Stomach (tissue), 4 donors: Measurements from ENCODE around the gene PLEKHJ1.

Source experiments
- CTCF ChIP-seq, 7 experiments: fragments of 450-650 bp in 4 of 7; fragments of 200-600 bp in 3 of 7; sonication (generic) in 3 of 7; IDR thresholded peaks; one replicate each; pipeline ENCODE4 v1.5.1; 2016 to 2019; ENCODE audit warnings: antibody characterized with exemption in 7 of 7, control low read depth in 2 of 7, mild to moderate bottlenecking in 1 of 7
- POLR2A ChIP-seq, 4 donors: fragments of 450-650 bp; IDR thresholded peaks; one replicate each; pipeline ENCODE4 v1.6.1; 2016; ENCODE audit warnings: antibody characterized with exemption in 4 of 4, control low read depth in 2 of 4, mild to moderate bottlenecking in 1 of 4, moderate library complexity in 1 of 4
- POLR2AphosphoS5 ChIP-seq, 3 donors: sonication (generic); formaldehyde crosslinking; IDR thresholded peaks; one replicate each; pipeline ENCODE4 v1.6.1; 2016; ENCODE audit warnings: antibody characterized with exemption in 3 of 3

GRCh38 chr19:2230807-2231533, 5.2 kb downstream of the PLEKHJ1 start:
- no peak for TF ChIP-seq CTCF (IDR thresholded peaks at IDR 0.05)
- TF ChIP-seq POLR2AphosphoS5 (IDR thresholded peaks at IDR 0.05) = no peak
- TF ChIP-seq POLR2A (IDR thresholded peaks at IDR 0.05) = no peak
